ENCODE measurements around the gene NUP107.

GRCh38 chr12:68745904-68746571 is 59.3 kb downstream of the NUP107 start, which contains the start of gene SLC35E3:
- TF ChIP-seq ZC3H11A (IDR thresholded peaks at IDR 0.05) = no peak
- TF ChIP-seq CHD2 (IDR thresholded peaks at IDR 0.05; ENCODE audit: low read length, partially characterized antibody) = no peak
